ENCODE measurements around the gene GNG2. TPM values are rescaled to one million over a fixed set of nuclear protein-coding genes. Genes with fewer than 3 reads are reported as not detected.

Gene GNG2
- total and polyA plus RNA-seq, 7 experiments from 2014 or later: 62.1 to 199 (median 117) TPM

DNA sequence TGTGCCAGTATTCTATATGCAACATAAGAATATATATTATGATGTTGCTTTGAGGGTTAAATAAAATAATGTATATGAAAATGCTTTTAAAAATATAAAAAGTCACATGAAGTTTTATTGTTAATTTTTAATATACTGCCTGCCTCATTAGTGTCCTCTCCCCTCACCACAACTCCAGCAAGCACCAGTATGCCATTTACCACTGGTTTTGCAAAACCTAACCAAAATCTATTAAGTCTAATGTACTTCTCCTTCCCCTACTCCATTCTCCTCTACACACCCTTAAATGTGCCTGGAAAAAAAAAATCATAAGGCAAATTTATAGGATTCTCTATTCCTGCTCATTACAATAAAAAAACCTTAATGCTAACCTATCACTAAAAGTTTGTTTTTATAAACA is 24.0 kb upstream of the GNG2 start:
- ATAC-seq (no peak), DNase-seq (no peak)
- Mint-ChIP-seq H3K9me3 (peaks cover 0 to 15% (median 4%) of the 10 kb centered on the region in 11 donors), H3K4me1 (peaks cover 0 to 10% (median 0%) of the 10 kb centered on the region in 7 donors), H3K36me3 (peaks cover 0 to 4% (median 0%) of the 10 kb centered on the region in 5 donors), H3K4me3 (no peak overlapping the region), H3K27me3 (peaks cover 0 to 14% (median 0%) of the 10 kb centered on the region in 5 donors), H3K27ac (peak overlapping the region in 1 of 9 donors; percentile 80)
- ChIA-PET CTCF (interaction anchor here (0.7 kb wide), 1 partner anchor 26 kb away, joined by 3 read pairs; no protein-coding TSS in a partner anchor), POLR2A (no interaction called here)
- H3K27ac ChIP-seq (ENCODE audit: low read depth, low read length): no peak overlapping the region
- H3K9me3 ChIP-seq (ENCODE audit: control insufficient read depth in 2 of 3, low read length in 3 of 3): no peaks in the 10 kb centered on the region
- H3K4me3 ChIP-seq (ENCODE audit: low read length): no peak overlapping the region
- H3K27me3 ChIP-seq (ENCODE audit: control insufficient read depth in 2 of 2, insufficient read depth in 2 of 2, low read length in 2 of 2): no peaks in the 10 kb centered on the region
- no peaks in the 10 kb centered on the region for H3K36me3 ChIP-seq (ENCODE audit: control insufficient read depth in 2 of 3, insufficient read depth in 3 of 3, low read length in 3 of 3)
- intact Hi-C loops (cut with micrococcal nuclease): no loop called here
- H3K4me1 ChIP-seq (ENCODE audit: control insufficient read depth in 2 of 2, insufficient read depth in 2 of 2, low read length in 2 of 2): no peaks in the 10 kb centered on the region

DNA sequence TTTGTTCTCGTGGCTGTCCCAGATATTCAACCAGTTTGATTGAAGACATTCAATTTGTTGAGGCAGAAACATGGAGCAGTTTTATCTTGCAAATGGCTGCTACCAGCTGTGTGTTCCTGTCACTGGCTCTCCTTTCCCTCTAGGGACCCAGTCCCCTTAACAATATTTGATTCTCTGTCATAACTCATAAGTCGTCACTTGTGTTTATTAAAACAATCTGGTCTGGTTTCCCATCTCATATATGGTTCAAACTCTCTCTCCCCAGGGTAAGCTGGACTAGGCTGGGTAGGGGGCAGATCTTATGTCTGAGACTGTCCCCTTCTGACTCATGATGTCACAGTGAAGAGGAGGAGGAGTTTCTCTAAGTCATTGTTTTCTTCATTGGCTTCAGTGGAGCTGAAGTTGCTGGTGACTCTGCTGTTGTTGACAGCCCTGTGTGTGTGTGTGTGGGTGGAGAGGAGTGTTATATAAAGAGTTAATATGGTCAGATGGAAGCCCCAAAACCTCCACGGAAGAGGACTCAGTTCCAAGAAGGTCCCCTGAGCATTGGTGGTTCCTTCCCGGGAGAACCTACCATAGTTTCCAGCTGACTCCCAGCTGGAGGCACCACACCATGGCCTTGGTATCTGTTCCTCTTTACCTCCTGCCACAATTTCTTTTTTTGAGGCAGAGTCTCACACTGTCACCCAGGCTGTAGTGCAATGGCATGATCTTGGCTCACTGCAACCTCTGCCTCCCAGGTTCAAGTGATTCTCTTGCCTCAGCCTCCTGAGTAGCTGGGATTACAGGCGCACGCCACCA is 16.1 kb upstream of the GNG2 start:
- CTCF ChIA-PET: no interaction called here
- Histone ChIP-seq H3K4me3 (ENCODE audit: low read length) (no peak overlapping the region), H3K9me3 (ENCODE audit: control insufficient read depth in 2 of 3, low read length in 3 of 3) (no peaks in the 10 kb centered on the region), H3K4me1 (ENCODE audit: control insufficient read depth in 2 of 2, insufficient read depth in 2 of 2, low read length in 2 of 2) (peaks cover 21 to 34% of the 10 kb centered on the region in 2 donors), H3K36me3 (ENCODE audit: control insufficient read depth in 2 of 3, insufficient read depth in 3 of 3, low read length in 3 of 3) (no peaks in the 10 kb centered on the region), H3K27me3 (ENCODE audit: control insufficient read depth in 2 of 2, insufficient read depth in 2 of 2, low read length in 2 of 2) (no peaks in the 10 kb centered on the region), H3K27ac (ENCODE audit: low read depth, low read length) (peak overlapping the region; percentile 7)
- Mint-ChIP-seq H3K4me3 (peak overlapping the region in 6 of 10 donors; percentile 5 to 61 (median 33)), H3K27ac (peak overlapping the region; percentile 73 to 100 (median 90)), H3K4me1 (peaks cover 32 to 62% (median 56%) of the 10 kb centered on the region in 7 donors), H3K36me3 (peaks cover 0 to 19% (median 0%) of the 10 kb centered on the region in 5 donors), H3K27me3 (peaks cover 0 to 8% (median 0%) of the 10 kb centered on the region in 5 donors), H3K9me3 (peaks cover 0 to 8% (median 3%) of the 10 kb centered on the region in 11 donors)
- POLR2A ChIA-PET: interaction anchor here (4.6 kb wide), 1 partner anchor 16 kb away, joined by 83 read pairs; the partner anchor contains the start of gene GNG2
- ATAC-seq (no peak), DNase-seq (no peak)
- intact Hi-C loops (cut with micrococcal nuclease): no loop called here

DNA sequence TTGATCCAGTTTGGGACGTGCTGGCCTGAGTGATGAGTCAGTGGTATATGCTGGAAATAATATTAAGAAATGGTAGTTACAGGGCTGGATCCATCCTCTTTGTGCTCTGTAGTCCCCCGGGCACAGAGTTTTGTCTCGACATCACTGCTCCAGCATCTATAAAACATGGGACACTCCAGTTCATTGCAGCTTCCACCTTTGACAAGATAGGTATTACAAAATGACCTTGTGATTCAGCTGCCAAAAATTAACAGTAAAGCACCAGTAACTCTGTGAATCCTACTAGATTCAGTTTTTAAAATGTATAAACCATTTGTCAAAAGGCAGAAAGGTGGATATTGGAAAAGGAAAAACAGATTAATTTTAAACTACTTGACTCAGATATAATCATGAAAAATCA is 14.6 kb upstream of the GNG2 start:
- Mint-ChIP-seq H3K36me3 (peaks cover 0 to 28% (median 5%) of the 10 kb centered on the region in 5 donors), H3K4me1 (peaks cover 30 to 73% (median 65%) of the 10 kb centered on the region in 7 donors), H3K27me3 (peaks cover 0 to 2% (median 0%) of the 10 kb centered on the region in 5 donors), H3K27ac (peak overlapping the region; percentile 97 to 100 (median 99)), H3K4me3 (peak overlapping the region in 9 of 10 donors; percentile 22 to 96 (median 65)), H3K9me3 (peaks cover 0 to 15% (median 6%) of the 10 kb centered on the region in 11 donors)
- Histone ChIP-seq H3K27me3 (ENCODE audit: control insufficient read depth in 2 of 2, insufficient read depth in 2 of 2, low read length in 2 of 2) (no peaks in the 10 kb centered on the region), H3K27ac (ENCODE audit: low read depth, low read length) (peak overlapping the region; percentile 96), H3K9me3 (ENCODE audit: control insufficient read depth in 2 of 3, low read length in 3 of 3) (no peaks in the 10 kb centered on the region), H3K36me3 (ENCODE audit: control insufficient read depth in 2 of 3, insufficient read depth in 3 of 3, low read length in 3 of 3) (no peaks in the 10 kb centered on the region), H3K4me3 (ENCODE audit: low read length) (no peak overlapping the region), H3K4me1 (ENCODE audit: control insufficient read depth in 2 of 2, insufficient read depth in 2 of 2, low read length in 2 of 2) (peaks cover 21 to 35% of the 10 kb centered on the region in 2 donors)
- ATAC-seq (no peak), DNase-seq (no peak)
- intact Hi-C loops (cut with micrococcal nuclease): loop anchor here (1.0 to 5.0 kb wide), 9 partner anchors 17 to 886 kb away; partner anchors contain the start of genes FRMD6 (in 1 of the 2), GPR137C (in 1 of the 2), STYX (in 1 of the 2) and TRIM9 (in 1 of the 2)
- CTCF ChIA-PET: interaction anchor here (0.6 to 2.8 kb wide), 4 partner anchors 15 to 162 kb away, joined by 3 to 13 read pairs (median 6); partner anchors contain the start of gene GNG2
- POLR2A ChIA-PET: interaction anchor here (1.0 to 4.6 kb wide), 5 partner anchors 10 to 133 kb away, joined by 3 to 83 read pairs (median 9); partner anchors contain the start of gene GNG2

DNA sequence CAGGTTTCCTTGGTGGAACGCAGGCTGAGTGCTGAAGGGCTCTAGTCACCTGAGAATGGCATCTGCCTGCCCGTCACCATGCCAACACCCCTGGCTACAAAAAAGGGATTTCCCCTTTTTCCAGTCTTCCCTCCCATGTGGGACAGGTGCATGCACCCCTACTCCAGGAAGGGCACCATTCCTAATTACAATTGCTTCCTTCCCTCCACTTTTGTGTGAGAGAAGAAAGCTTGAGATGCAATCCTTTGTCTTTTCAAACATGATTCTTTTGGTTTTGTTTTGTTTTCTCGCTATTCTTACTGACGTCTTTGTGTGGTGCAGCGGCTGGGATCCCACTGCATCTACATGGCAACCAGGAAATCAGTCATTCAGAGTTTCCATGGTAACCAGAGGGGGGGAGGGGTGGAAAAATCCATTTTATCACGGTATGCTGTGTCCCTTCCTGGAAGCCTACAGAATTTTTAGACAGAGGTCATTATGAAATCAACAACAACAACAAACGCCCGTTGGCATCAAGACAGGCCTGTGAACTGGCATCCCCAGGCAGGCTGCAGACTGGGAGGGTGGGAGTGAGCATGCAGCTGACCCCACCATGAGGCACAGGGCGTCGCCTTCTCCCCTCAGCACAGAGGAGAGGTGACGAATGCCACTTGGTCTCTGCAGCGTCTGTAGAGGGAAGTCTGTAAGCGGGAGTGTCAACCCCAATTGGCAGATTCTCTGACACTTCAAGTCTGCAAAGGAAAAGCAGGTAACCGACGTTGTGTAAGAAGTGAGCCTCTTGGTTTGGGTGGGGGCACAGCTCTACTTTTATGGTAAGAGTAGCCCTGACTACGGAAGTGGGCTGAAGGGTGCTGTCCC is 13.6 kb upstream of the GNG2 start:
- peaks cover 0 to 2% (median 0%) of the 10 kb centered on the region in 5 donors for H3K27me3 Mint-ChIP-seq
- Histone ChIP-seq H3K4me1 (ENCODE audit: control insufficient read depth in 2 of 2, insufficient read depth in 2 of 2, low read length in 2 of 2) (peaks cover 23 to 43% of the 10 kb centered on the region in 2 donors), H3K27me3 (ENCODE audit: control insufficient read depth in 2 of 2, insufficient read depth in 2 of 2, low read length in 2 of 2) (no peaks in the 10 kb centered on the region), H3K9me3 (ENCODE audit: control insufficient read depth in 2 of 3, low read length in 3 of 3) (no peaks in the 10 kb centered on the region), H3K27ac (ENCODE audit: low read depth, low read length) (peak overlapping the region; percentile 96), H3K4me3 (ENCODE audit: low read length) (peak overlapping the region; percentile 63), H3K36me3 (ENCODE audit: control insufficient read depth in 2 of 3, insufficient read depth in 3 of 3, low read length in 3 of 3) (no peaks in the 10 kb centered on the region)
- H3K4me1 Mint-ChIP-seq: peaks cover 29 to 83% (median 74%) of the 10 kb centered on the region in 7 donors
- CTCF ChIA-PET: interaction anchor here (0.6 to 2.8 kb wide), 9 partner anchors 12 to 905 kb away, joined by 3 to 13 read pairs (median 4); partner anchors contain the start of gene GNG2
- peaks cover 0 to 15% (median 6%) of the 10 kb centered on the region in 11 donors for H3K9me3 Mint-ChIP-seq
- intact Hi-C loops (cut with micrococcal nuclease): loop anchor here (1.0 to 5.0 kb wide), 19 partner anchors 13 to 885 kb away; partner anchors contain the start of genes FRMD6 (in 2 of the 2), GNG2 (in 2 of the 2), GPR137C (in 2 of the 2) and RTRAF (in 2 of the 2)
- H3K27ac Mint-ChIP-seq: peak overlapping the region; percentile 97 to 100 (median 99)
- DNase-seq (peak; percentile 69 to 98 (median 94)), ATAC-seq (peak; percentile 87)
- H3K36me3 Mint-ChIP-seq: peaks cover 0 to 32% (median 5%) of the 10 kb centered on the region in 5 donors
- POLR2A ChIA-PET: interaction anchor here (0.6 to 4.6 kb wide), 17 partner anchors 9 to 141 kb away, joined by 3 to 83 read pairs (median 4); partner anchors contain the start of gene GNG2
- H3K4me3 Mint-ChIP-seq: peak overlapping the region; percentile 55 to 96 (median 88)

DNA sequence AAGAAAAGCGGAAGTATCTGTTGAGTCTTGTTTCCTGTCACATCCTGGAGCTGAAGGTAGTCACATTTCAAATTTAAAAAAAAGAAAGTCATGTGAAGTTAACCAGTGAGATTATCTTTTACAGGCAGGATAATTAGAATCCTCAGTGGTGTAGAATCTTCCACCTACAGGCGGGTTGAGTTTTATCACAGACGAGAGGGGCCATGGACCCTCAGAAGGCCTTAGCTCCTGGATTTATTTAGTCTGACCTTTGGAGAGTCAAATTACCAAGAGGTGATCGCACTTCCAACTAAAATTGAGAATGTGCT is 13.0 kb upstream of the GNG2 start:
- Histone ChIP-seq H3K4me3 (ENCODE audit: low read length) (no peak overlapping the region), H3K4me1 (ENCODE audit: control insufficient read depth in 2 of 2, insufficient read depth in 2 of 2, low read length in 2 of 2) (peaks cover 23 to 47% of the 10 kb centered on the region in 2 donors), H3K27me3 (ENCODE audit: control insufficient read depth in 2 of 2, insufficient read depth in 2 of 2, low read length in 2 of 2) (no peaks in the 10 kb centered on the region), H3K9me3 (ENCODE audit: control insufficient read depth in 2 of 3, low read length in 3 of 3) (no peaks in the 10 kb centered on the region), H3K36me3 (ENCODE audit: control insufficient read depth in 2 of 3, insufficient read depth in 3 of 3, low read length in 3 of 3) (no peaks in the 10 kb centered on the region), H3K27ac (ENCODE audit: low read depth, low read length) (peak overlapping the region; percentile 96)
- no peak for DNase-seq
- peak overlapping the region; percentile 97 to 100 (median 99) for H3K27ac Mint-ChIP-seq
- H3K4me3 Mint-ChIP-seq: peak overlapping the region in 9 of 10 donors; percentile 83 to 96 (median 88)
- H3K27me3 Mint-ChIP-seq: peaks cover 0 to 2% (median 0%) of the 10 kb centered on the region in 5 donors
- peaks cover 0 to 32% (median 5%) of the 10 kb centered on the region in 5 donors for H3K36me3 Mint-ChIP-seq
- ATAC-seq: no peak
- H3K9me3 Mint-ChIP-seq: peaks cover 0 to 15% (median 6%) of the 10 kb centered on the region in 11 donors
- CTCF ChIA-PET: interaction anchor here (0.6 to 2.8 kb wide), 9 partner anchors 11 to 905 kb away, joined by 3 to 13 read pairs (median 4); partner anchors contain the start of gene GNG2
- POLR2A ChIA-PET: interaction anchor here (0.6 to 4.6 kb wide), 12 partner anchors 9 to 140 kb away, joined by 3 to 83 read pairs (median 4); partner anchors contain the start of gene GNG2
- H3K4me1 Mint-ChIP-seq: peaks cover 35 to 89% (median 79%) of the 10 kb centered on the region in 7 donors
- intact Hi-C loops (cut with micrococcal nuclease): loop anchor here (1.0 to 5.0 kb wide), 19 partner anchors 13 to 885 kb away; partner anchors contain the start of genes GNG2 (in 2 of the 2), GPR137C (in 2 of the 2), RTRAF (in 2 of the 2) and TXNDC16 (in 2 of the 2)
